ENCODE data around the gene PRDM2. TPM values are rescaled to one million over a fixed set of nuclear protein-coding genes. Genes with fewer than 3 reads are reported as not detected.

Gene PRDM2
- total and polyA plus RNA-seq, 8 donors: 9.3 to 26.4 (median 15.1) TPM

- ATAC-seq: no peak
- TF ChIP-seq, protein P1, sequence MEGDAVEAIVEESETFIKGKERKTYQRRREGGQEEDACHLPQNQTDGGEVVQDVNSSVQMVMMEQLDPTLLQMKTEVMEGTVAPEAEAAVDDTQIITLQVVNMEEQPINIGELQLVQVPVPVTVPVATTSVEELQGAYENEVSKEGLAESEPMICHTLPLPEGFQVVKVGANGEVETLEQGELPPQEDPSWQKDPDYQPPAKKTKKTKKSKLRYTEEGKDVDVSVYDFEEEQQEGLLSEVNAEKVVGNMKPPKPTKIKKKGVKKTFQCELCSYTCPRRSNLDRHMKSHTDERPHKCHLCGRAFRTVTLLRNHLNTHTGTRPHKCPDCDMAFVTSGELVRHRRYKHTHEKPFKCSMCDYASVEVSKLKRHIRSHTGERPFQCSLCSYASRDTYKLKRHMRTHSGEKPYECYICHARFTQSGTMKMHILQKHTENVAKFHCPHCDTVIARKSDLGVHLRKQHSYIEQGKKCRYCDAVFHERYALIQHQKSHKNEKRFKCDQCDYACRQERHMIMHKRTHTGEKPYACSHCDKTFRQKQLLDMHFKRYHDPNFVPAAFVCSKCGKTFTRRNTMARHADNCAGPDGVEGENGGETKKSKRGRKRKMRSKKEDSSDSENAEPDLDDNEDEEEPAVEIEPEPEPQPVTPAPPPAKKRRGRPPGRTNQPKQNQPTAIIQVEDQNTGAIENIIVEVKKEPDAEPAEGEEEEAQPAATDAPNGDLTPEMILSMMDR (IDR thresholded peaks at IDR 0.05): no peak
- H3K27me3 ChIP-seq: no peaks in the 10 kb centered on the region
- no peak overlapping the region for H3K4me3 ChIP-seq
- FAIRE-seq: no peak
- 96 to 97% methylated on average over 13 of the region's 13 CpGs for WGBS, 2 donors
- H3K27ac ChIP-seq: no peak overlapping the region
- no peak for DNase-seq
- H3K36me3 ChIP-seq: no peaks in the 10 kb centered on the region
- H3K9me3 ChIP-seq: no peaks in the 10 kb centered on the region
- H3K4me1 ChIP-seq: no peaks in the 10 kb centered on the region
- intact Hi-C loops (cut with DNase I): loop anchor here in 1 of 3 donors (10.0 kb wide), 1 partner anchor 141 kb away; no protein-coding TSS in a partner anchor
These were observed 106.1 kb downstream of the PRDM2 start for GRCh38 chr1:13806108-13806507.

DNA sequence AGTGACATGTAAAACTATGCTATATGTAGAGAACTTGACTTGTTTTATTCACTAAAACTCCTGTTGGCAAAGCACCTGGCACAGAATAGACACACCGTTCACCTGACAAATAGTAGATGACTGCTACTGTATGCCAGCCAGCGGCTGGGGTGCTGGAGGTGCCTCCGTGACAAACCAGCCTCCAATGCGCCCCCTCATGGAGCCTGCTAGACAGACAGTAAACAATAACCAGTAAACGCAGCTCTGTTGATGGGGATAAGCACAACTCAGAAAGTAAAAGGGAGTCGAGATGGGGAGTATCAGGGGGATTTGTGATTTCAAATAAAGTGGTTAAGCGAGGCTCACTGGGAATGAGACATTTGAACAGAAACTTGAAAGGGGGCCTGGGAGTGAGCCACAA lies 107.2 kb downstream of the PRDM2 start:
- TF ChIP-seq, protein P1 (IDR thresholded peaks at IDR 0.05): peak in 1 of 4 donors; percentile 28
- ATAC-seq (peak in 3 of 4 donors; percentile 52 to 72 (median 57)), DNase-seq (peak in 1 of 6 donors; percentile 46), FAIRE-seq (no peak)
- Histone ChIP-seq H3K36me3 (no peaks in the 10 kb centered on the region), H3K4me3 (no peak overlapping the region), H3K4me1 (no peaks in the 10 kb centered on the region), H3K27me3 (no peaks in the 10 kb centered on the region), H3K27ac (no peak overlapping the region), H3K9me3 (no peaks in the 10 kb centered on the region)
- intact Hi-C loops (cut with DNase I): loop anchor here in 1 of 3 donors (10.0 kb wide), 1 partner anchor 142 kb away; no protein-coding TSS in a partner anchor
- 47 to 63% methylated on average over 7 of the region's 7 CpGs for WGBS, 2 donors

GRCh38 chr1:13808729-13809131 lies 108.7 kb downstream of the PRDM2 start:
- H3K36me3 ChIP-seq: no peaks in the 10 kb centered on the region
- no peak for FAIRE-seq
- H3K27me3 ChIP-seq: no peaks in the 10 kb centered on the region
- ATAC-seq: peak in 1 of 4 donors; percentile 8
- H3K4me1 ChIP-seq: peaks cover 0 to 2% (median 0%) of the 10 kb centered on the region in 3 donors
- DNase-seq: no peak
- H3K9me3 ChIP-seq: no peaks in the 10 kb centered on the region
- TF ChIP-seq, protein P1 (IDR thresholded peaks at IDR 0.05): no peak
- no peak overlapping the region for H3K27ac ChIP-seq
- intact Hi-C loops (cut with DNase I): loop anchor here in 1 of 3 donors (10.0 kb wide), 1 partner anchor 144 kb away; no protein-coding TSS in a partner anchor
- 90% methylated on average over 7 of the region's 7 CpGs for WGBS, 2 donors
- no peak overlapping the region for H3K4me3 ChIP-seq

GRCh38 chr1:13809461-13810159 lies 109.6 kb downstream of the PRDM2 start:
- FAIRE-seq: no peak
- Histone ChIP-seq H3K9me3 (no peaks in the 10 kb centered on the region), H3K36me3 (no peaks in the 10 kb centered on the region), H3K4me3 (no peak overlapping the region), H3K4me1 (peaks cover 0 to 3% (median 0%) of the 10 kb centered on the region in 3 donors), H3K27me3 (no peaks in the 10 kb centered on the region), H3K27ac (no peak overlapping the region)
- WGBS, 2 donors: 90 to 93% methylated on average over 15 of the region's 15 CpGs
- intact Hi-C loops (cut with DNase I): loop anchor here in 1 of 3 donors (10.0 kb wide), 1 partner anchor 145 kb away; no protein-coding TSS in a partner anchor
- no peak for DNase-seq
- ATAC-seq: no peak
- TF ChIP-seq, protein P1 (IDR thresholded peaks at IDR 0.05): no peak
